Renal cortex interstitium (tissue), 11 donors: Measurements from ENCODE around the gene AP5M1. TPM values are rescaled to one million over a fixed set of nuclear protein-coding genes. Genes with fewer than 3 reads are reported as not detected.
"Not testable (repeated sequence)": the region's sequence is repeated elsewhere in the genome, so short reads cannot be mapped to it uniquely, and the experiment has no call there.

Experiments
- DNase-seq, 11 donors: peaks; one replicate each; pipeline ENCODE4 v3.0.0-alpha.2; 2013; ENCODE audit warnings: low read depth in 9 of 11, low spot score in 4 of 11; ENCODE audit errors: extremely low read depth in 1 of 11
- polyA plus RNA-seq, 3 donors: library from polyadenylated mRNA; unstranded; fragments of 120-200 nt; gene quantifications; one replicate each; pipeline ENCODE4 v1.2.1, GENCODE V29; 2013; ENCODE audit not compliant: insufficient read length in 3 of 3

AP5M1 gene
- polyA plus RNA-seq, 3 donors = 51.2 to 63.0 (median 56.5) TPM

GRCh38 chr14:57332475-57332874, 63.7 kb downstream of the AP5M1 start:
- not testable (repeated sequence) for DNase-seq

DNA sequence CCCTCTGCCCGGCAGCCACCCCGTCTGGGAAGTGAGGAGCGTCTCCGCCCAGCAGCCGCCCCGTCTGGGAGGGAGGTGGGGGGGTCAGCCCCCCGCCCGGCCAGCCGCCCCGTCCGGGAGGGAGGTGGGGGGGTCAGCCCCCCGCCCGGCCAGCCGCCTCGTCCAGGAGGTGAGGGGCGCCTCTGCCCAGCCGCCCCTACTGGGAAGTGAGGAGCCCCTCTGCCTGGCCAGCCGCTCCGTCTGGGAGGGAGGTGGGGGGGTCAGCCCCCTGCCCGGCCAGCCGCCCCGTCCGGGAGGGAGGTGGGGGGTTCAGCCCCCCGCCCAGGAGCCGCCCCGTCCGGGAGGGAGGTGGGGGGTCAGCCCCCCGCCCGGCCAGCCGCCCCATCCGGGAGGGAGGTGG, 65.0 kb downstream of the AP5M1 start:
- not testable (repeated sequence) for DNase-seq

- DNase-seq = not testable (repeated sequence)
These were observed 75.0 kb downstream of the AP5M1 start for GRCh38 chr14:57343545-57344297.

GRCh38 chr14:57345106-57345505, 76.3 kb downstream of the AP5M1 start:
- no peak for DNase-seq

GRCh38 chr14:57346741-57347140, 78.0 kb downstream of the AP5M1 start:
- no peak for DNase-seq

Other genes with a start within 250 kb of the AP5M1 start
- 10 to 100 TPM; 60.4 to 66.9 (median 62.8) TPM for gene EXOC5, start 66 bp upstream of the AP5M1 start, polyA plus RNA-seq
- 10 to 100 TPM; 26.7 to 33.3 (median 31.2) TPM for gene NAA30, start 121.6 kb downstream of the AP5M1 start, polyA plus RNA-seq
- gene CCDC198, start 224.9 kb downstream of the AP5M1 start, polyA plus RNA-seq = 100 to 1,000 TPM; 200 to 506 (median 241) TPM